Parathyroid adenoma (tissue), 2 donors: Measurements from ENCODE around the gene MYL12B.

Experiments
- H2AFZ ChIP-seq: fragments of 300-600 bp; sonication (generic); one replicate; pipeline ENCODE4 v1.7.0; 2017; ENCODE audit warnings: antibody characterized with exemption, mild to moderate bottlenecking
- H3K27ac ChIP-seq: fragments of 300-600 bp; sonication (generic); one replicate; pipeline ENCODE4 v1.7.0; 2017
- H3K27me3 ChIP-seq: fragments of 300-600 bp; sonication (generic); one replicate; pipeline ENCODE4 v1.7.0; 2017; ENCODE audit warnings: low read length; ENCODE audit not compliant: control insufficient read depth, insufficient read depth
- H3K36me3 ChIP-seq: fragments of 300-600 bp; sonication (generic); one replicate; pipeline ENCODE4 v1.7.0; 2017; ENCODE audit warnings: low read length; ENCODE audit not compliant: control insufficient read depth, insufficient read depth
- H3K4me1 ChIP-seq: fragments of 300-600 bp; sonication (generic); one replicate; pipeline ENCODE4 v1.7.0; 2017; ENCODE audit warnings: control low read depth
- H3K4me2 ChIP-seq: fragments of 300-600 bp; sonication (generic); one replicate; pipeline ENCODE4 v1.7.0; 2017; ENCODE audit warnings: low read length
- H3K4me3 ChIP-seq: fragments of 300-600 bp; sonication (generic); one replicate; pipeline ENCODE4 v1.7.0; 2017; ENCODE audit warnings: low read depth, low read length
- H3K79me2 ChIP-seq: fragments of 300-600 bp; sonication (generic); one replicate; pipeline ENCODE4 v1.7.0; 2017; ENCODE audit warnings: control low read depth
- H3K9ac ChIP-seq: fragments of 300-600 bp; sonication (generic); one replicate; pipeline ENCODE4 v1.7.0; 2017; ENCODE audit warnings: mild to moderate bottlenecking
- H3K9me3 ChIP-seq: fragments of 300-600 bp; sonication (generic); one replicate; pipeline ENCODE4 v1.7.0; 2017; ENCODE audit warnings: low read length; ENCODE audit not compliant: control insufficient read depth
- TF ChIP-seq, protein P1 (sequence below): fragments of 300-600 bp; sonication (generic); IDR thresholded peaks from one replicate; pipeline ENCODE4 v1.7.0; 2017; ENCODE audit warnings: antibody characterized with exemption, mild to moderate bottlenecking
- donor health status: primary hyperparathyroidism.

The MYL12B gene

DNA sequence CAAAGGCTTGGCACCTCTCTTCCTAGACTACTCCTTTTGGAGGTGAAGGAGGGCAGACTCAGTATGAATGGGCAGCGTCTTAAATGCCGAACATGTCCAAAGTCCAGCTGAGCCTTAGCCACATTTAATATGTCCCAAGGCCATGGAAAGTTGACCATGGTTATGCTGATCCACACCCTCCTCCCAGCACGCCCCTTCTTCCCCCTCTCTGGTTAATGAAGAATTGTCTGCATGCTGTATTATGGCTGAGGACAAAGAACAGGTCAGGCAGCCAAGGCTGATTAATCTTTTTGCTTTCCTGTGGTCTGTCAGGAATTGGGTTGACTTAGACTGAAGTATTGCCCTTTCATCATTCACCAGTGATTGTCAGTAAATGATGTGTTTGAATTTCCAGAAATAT is 36.3 kb upstream of the MYL12B start:
- Histone ChIP-seq H3K9ac (no peak overlapping the region), H3K27me3 (no peaks in the 10 kb centered on the region), H3K4me2 (no peak overlapping the region), H3K36me3 (no peaks in the 10 kb centered on the region), H3K27ac (no peak overlapping the region), H2AFZ (no peak overlapping the region), H3K4me1 (no peaks in the 10 kb centered on the region), H3K79me2 (no peaks in the 10 kb centered on the region), H3K4me3 (no peak overlapping the region), H3K9me3 (no peaks in the 10 kb centered on the region)
- TF ChIP-seq, protein P1, sequence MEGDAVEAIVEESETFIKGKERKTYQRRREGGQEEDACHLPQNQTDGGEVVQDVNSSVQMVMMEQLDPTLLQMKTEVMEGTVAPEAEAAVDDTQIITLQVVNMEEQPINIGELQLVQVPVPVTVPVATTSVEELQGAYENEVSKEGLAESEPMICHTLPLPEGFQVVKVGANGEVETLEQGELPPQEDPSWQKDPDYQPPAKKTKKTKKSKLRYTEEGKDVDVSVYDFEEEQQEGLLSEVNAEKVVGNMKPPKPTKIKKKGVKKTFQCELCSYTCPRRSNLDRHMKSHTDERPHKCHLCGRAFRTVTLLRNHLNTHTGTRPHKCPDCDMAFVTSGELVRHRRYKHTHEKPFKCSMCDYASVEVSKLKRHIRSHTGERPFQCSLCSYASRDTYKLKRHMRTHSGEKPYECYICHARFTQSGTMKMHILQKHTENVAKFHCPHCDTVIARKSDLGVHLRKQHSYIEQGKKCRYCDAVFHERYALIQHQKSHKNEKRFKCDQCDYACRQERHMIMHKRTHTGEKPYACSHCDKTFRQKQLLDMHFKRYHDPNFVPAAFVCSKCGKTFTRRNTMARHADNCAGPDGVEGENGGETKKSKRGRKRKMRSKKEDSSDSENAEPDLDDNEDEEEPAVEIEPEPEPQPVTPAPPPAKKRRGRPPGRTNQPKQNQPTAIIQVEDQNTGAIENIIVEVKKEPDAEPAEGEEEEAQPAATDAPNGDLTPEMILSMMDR: no peak

DNA sequence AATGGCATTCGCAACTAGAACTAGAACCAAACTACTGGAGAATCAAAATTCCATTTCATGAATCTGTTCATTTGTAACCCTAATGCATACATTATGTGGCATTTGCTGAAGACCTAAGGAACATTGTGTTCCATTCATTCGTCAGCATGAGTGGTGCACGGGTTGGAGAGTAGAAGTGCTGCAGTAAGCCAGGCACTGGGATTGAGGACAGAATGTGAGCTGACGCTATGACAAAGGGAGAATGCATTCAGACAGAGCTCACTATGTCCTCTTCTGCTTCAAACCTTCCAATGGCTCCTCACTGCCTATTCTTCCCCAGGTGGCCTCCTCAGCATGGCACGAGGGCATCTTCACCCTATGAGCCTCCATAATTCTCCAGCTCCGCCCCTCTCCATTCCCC is 35.9 kb upstream of the MYL12B start:
- Histone ChIP-seq H3K4me2 (no peak overlapping the region), H3K9ac (no peak overlapping the region), H3K27ac (no peak overlapping the region), H3K4me1 (no peaks in the 10 kb centered on the region), H3K4me3 (no peak overlapping the region), H3K36me3 (no peaks in the 10 kb centered on the region), H2AFZ (no peak overlapping the region), H3K9me3 (no peaks in the 10 kb centered on the region), H3K27me3 (no peaks in the 10 kb centered on the region), H3K79me2 (no peaks in the 10 kb centered on the region)
- TF ChIP-seq, protein P1: no peak

DNA sequence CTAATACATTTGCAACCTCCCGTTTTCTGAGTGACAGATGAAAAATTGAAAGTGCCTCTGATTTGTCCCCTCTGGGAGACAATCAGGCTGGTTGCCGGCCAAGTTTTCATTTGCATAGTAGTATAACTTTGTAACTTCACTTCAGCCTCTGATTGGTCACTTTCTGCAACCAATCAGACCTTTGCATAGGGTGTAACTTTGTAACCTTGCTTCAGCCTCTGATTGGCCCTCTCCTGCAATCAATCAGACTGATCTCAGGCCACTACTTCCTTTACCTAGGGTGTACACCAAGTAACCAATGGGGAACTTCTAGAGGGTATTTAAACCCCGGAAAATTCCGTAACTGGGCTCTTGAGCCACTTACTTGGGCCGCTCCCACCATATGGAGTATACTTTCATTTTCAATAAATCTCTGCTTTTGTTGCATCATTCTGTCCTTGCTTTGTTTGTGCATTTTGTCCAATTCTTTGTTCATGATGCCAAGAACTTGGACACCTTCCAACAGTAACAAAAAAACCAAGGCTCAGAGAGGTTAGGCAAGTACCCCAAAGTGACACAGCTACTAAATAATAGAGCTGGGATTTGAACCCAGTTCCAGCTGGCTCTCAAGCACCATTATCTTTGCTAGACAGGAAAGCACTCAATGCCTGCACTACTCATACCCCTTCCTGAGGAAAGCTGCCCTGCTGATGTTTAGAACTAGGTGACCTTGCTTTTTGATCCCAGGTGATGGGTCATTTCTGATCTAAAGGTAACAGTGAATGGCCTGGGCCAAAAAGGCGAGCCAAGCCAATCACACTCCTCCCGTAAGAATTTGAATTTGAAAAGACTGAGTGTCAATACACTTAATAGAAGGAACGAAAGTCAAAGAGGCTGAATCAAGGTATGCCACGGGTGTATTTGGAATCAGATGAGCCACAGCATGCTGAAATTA is 31.3 kb upstream of the MYL12B start:
- no peaks in the 10 kb centered on the region for H3K27me3 ChIP-seq

DNA sequence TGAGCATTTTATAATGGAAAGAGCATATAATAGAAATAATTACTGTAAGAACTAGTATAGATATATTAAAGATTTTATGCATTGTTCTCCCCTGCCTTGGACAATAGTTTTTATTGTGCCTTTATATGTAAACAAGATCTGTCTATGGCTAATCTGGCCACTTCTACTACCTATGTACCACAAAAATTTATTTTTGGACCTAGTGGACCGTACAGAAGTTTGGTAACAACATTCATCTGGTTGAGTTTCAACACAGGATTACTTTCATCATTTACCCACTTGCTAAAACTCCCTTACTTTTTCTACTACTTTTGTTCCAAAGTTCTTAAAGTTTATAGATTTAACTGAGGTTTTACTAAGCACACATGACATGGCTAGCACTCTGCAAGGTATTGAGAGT is 28.9 kb upstream of the MYL12B start:
- H3K9ac ChIP-seq: no peak overlapping the region
- H3K4me2 ChIP-seq: no peak overlapping the region
- peaks cover 7% of the 10 kb centered on the region for H3K4me1 ChIP-seq
- no peak overlapping the region for H2AFZ ChIP-seq
- H3K36me3 ChIP-seq: no peaks in the 10 kb centered on the region
- H3K9me3 ChIP-seq: no peaks in the 10 kb centered on the region
- no peaks in the 10 kb centered on the region for H3K27me3 ChIP-seq
- H3K27ac ChIP-seq: no peak overlapping the region
- no peak overlapping the region for H3K4me3 ChIP-seq
- TF ChIP-seq, protein P1: no peak
- H3K79me2 ChIP-seq: no peaks in the 10 kb centered on the region

More for the DNA sequence above, 31.3 kb upstream of the MYL12B start:
- Histone ChIP-seq H3K9ac (no peak overlapping the region), H3K36me3 (no peaks in the 10 kb centered on the region), H3K4me1 (no peaks in the 10 kb centered on the region), H3K79me2 (no peaks in the 10 kb centered on the region), H3K4me3 (no peak overlapping the region), H2AFZ (no peak overlapping the region), H3K27ac (no peak overlapping the region), H3K4me2 (no peak overlapping the region), H3K9me3 (no peaks in the 10 kb centered on the region)
- TF ChIP-seq, protein P1: no peak
